ENCODE data around the gene FBXO41.
A peak's percentile ranks its signal among the peaks of the same experiment; 100 is the strongest.

Gene FBXO41

GRCh38 chr2:73291461-73292315 lies 7.4 kb upstream of the FBXO41 start:
- Mint-ChIP-seq H3K4me3 (peak overlapping the region; percentile 77 to 85 (median 81)), H3K36me3 (ENCODE audit: low read depth) (no peaks in the 10 kb centered on the region), H3K4me1 (peaks cover 6% of the 10 kb centered on the region), H3K27me3 (ENCODE audit: low read depth) (peaks cover 99% of the 10 kb centered on the region), H3K27ac (no peak overlapping the region), H3K9me3 (no peaks in the 10 kb centered on the region)
- no peak for TF ChIP-seq CTCF (IDR thresholded peaks at IDR 0.05; ENCODE audit: unreplicated experiment in 3 of 3)

GRCh38 chr2:73291093-73291460 lies 6.8 kb upstream of the FBXO41 start:
- H3K9me3 Mint-ChIP-seq: no peaks in the 10 kb centered on the region
- TF ChIP-seq CTCF (IDR thresholded peaks at IDR 0.05; ENCODE audit: unreplicated experiment in 3 of 3): no peak
- H3K4me1 Mint-ChIP-seq: peaks cover 6% of the 10 kb centered on the region
- no peak overlapping the region for H3K27ac Mint-ChIP-seq
- H3K36me3 Mint-ChIP-seq (ENCODE audit: low read depth): no peaks in the 10 kb centered on the region
- peak overlapping the region; percentile 77 to 85 (median 81) for H3K4me3 Mint-ChIP-seq
- H3K27me3 Mint-ChIP-seq (ENCODE audit: low read depth): peaks cover 99% of the 10 kb centered on the region

- peaks cover 99% of the 10 kb centered on the region for H3K27me3 Mint-ChIP-seq (ENCODE audit: low read depth)
- no peak overlapping the region for H3K27ac Mint-ChIP-seq
- peak overlapping the region in 2 of 3 experiments; percentile 8 to 77 for H3K4me3 Mint-ChIP-seq
- TF ChIP-seq CTCF (IDR thresholded peaks at IDR 0.05; ENCODE audit: unreplicated experiment in 3 of 3): peak in 2 of 3 experiments; percentile 21 to 36
- no peaks in the 10 kb centered on the region for H3K36me3 Mint-ChIP-seq (ENCODE audit: low read depth)
- H3K9me3 Mint-ChIP-seq: no peaks in the 10 kb centered on the region
- H3K4me1 Mint-ChIP-seq: peaks cover 6% of the 10 kb centered on the region
Observed at GRCh38 chr2:73290049-73290839, 6.0 kb upstream of the FBXO41 start.

- no peak for TF ChIP-seq CTCF (IDR thresholded peaks at IDR 0.05; ENCODE audit: unreplicated experiment in 3 of 3)
- Mint-ChIP-seq H3K4me1 (peaks cover 6% of the 10 kb centered on the region), H3K4me3 (no peak overlapping the region), H3K36me3 (ENCODE audit: low read depth) (no peaks in the 10 kb centered on the region), H3K27me3 (ENCODE audit: low read depth) (peaks cover 97% of the 10 kb centered on the region), H3K9me3 (no peaks in the 10 kb centered on the region), H3K27ac (no peak overlapping the region)
Observed at GRCh38 chr2:73289304-73289703, 5.0 kb upstream of the FBXO41 start.

- Mint-ChIP-seq H3K4me1 (peaks cover 3% of the 10 kb centered on the region), H3K27me3 (ENCODE audit: low read depth) (peaks cover 80% of the 10 kb centered on the region), H3K36me3 (ENCODE audit: low read depth) (no peaks in the 10 kb centered on the region), H3K4me3 (peak overlapping the region; percentile 62 to 71 (median 70)), H3K9me3 (no peaks in the 10 kb centered on the region), H3K27ac (no peak overlapping the region)
- no peak for TF ChIP-seq CTCF (IDR thresholded peaks at IDR 0.05; ENCODE audit: unreplicated experiment in 3 of 3)
Observed at GRCh38 chr2:73286134-73286655, 1.9 kb upstream of the FBXO41 start.
